A673 (cell line): ENCODE data around the gene RERE. TPM values are rescaled to one million over a fixed set of nuclear protein-coding genes. Genes with fewer than 3 reads are reported as not detected.

Experiments used
- BruUV-seq: library from RNA; stranded (reverse); fragments of 400-500 nt; replicated peaks from 2 replicates; lab custom pipeline; 2021; lab: Mats Ljungman, UMichigan
- CTCF ChIA-PET: fragments of 300-600 bp; sonication (Branson Sonifier 250); formaldehyde crosslinking; loops from one replicate; lab custom pipeline; 2022; ENCODE audit warnings: antibody characterized with exemption; lab: Charles Lee
- POLR2A ChIA-PET: fragments of 300-600 bp; sonication (Branson Sonifier 250); formaldehyde crosslinking; loops from one replicate; lab custom pipeline; 2022; ENCODE audit warnings: antibody characterized with exemption; ENCODE audit not compliant: low non-redundant PET; lab: Charles Lee
- DNase-seq: peaks from one replicate; pipeline ENCODE4 v3.0.0-alpha.2; 2015; ENCODE audit warnings: low spot score
- H3K27ac ChIP-seq: fragments of 200-600 bp; sonication (generic); 2 replicates; pipeline ENCODE4 v1.5.1; 2016; ENCODE audit warnings: mixed run types, low read depth, mild to moderate bottlenecking, mixed read lengths, antibody characterized with exemption, low read length; ENCODE audit not compliant: poor library complexity, severe bottlenecking
- H3K27me3 ChIP-seq: fragments of 200-600 bp; sonication (generic); replicated peaks from 2 replicates; pipeline ENCODE4 v1.6.1; 2017; ENCODE audit warnings: mixed run types, low read depth, mild to moderate bottlenecking, mixed read lengths, antibody characterized with exemption, low read length; ENCODE audit not compliant: insufficient read depth, poor library complexity
- H3K36me3 ChIP-seq: fragments of 200-600 bp; sonication (generic); 2 replicates; pipeline ENCODE4 v1.6.1; 2016; ENCODE audit warnings: mixed run types, mild to moderate bottlenecking, mixed read lengths, antibody characterized with exemption, low read length; ENCODE audit not compliant: insufficient read depth, poor library complexity, severe bottlenecking
- H3K4me1 ChIP-seq: fragments of 200-600 bp; sonication (generic); 2 replicates; pipeline ENCODE4 v1.6.1; 2017; ENCODE audit warnings: mixed run types, mild to moderate bottlenecking, mixed read lengths, antibody characterized with exemption, low read length; ENCODE audit not compliant: insufficient read depth, poor library complexity, severe bottlenecking
- H3K4me3 ChIP-seq: fragments of 200-600 bp; sonication (generic); 2 replicates; pipeline ENCODE4 v1.5.1; 2016; ENCODE audit warnings: low read depth, mixed run types, mild to moderate bottlenecking, mixed read lengths, low read length; ENCODE audit not compliant: poor library complexity, severe bottlenecking
- H3K9me3 ChIP-seq: fragments of 200-600 bp; sonication (generic); 2 replicates; pipeline ENCODE4 v1.6.1; 2016; ENCODE audit warnings: mixed run types, low read depth, mild to moderate bottlenecking, mixed read lengths, antibody characterized with exemption, low read length; ENCODE audit not compliant: poor library complexity, severe bottlenecking
- EZH2 ChIP-seq: fragments of 200-600 bp; sonication (generic); IDR thresholded peaks from 2 replicates; pipeline ENCODE4 v1.6.1; 2017; ENCODE audit warnings: borderline replicate concordance, low read depth, mild to moderate bottlenecking, mixed read lengths, antibody characterized with exemption, low read length; ENCODE audit not compliant: poor library complexity, severe bottlenecking
- intact Hi-C: fragments of 100-400 bp; cut with micrococcal nuclease; formaldehyde crosslinking; loops from one replicate; pipeline ENCODE4 v1.10.0; 2022; ENCODE audit not compliant: unreplicated experiment
- total RNA-seq: library from RNA; stranded (reverse); gene quantifications from 2 replicates; pipeline ENCODE4 v1.2.3, GENCODE V29; 2021
- TF ChIP-seq, protein P1 (sequence below): fragments of 300-800, 200-600 bp; sonication (generic); conservative IDR thresholded peaks from 2 replicates; pipeline ENCODE4 v1.5.1; 2017; ENCODE audit warnings: low read depth, mild to moderate bottlenecking, antibody characterized with exemption, low read length, moderate library complexity, mixed read lengths

The RERE gene
- total RNA-seq, 1 experiment from 2014 or later = 188 TPM

DNA sequence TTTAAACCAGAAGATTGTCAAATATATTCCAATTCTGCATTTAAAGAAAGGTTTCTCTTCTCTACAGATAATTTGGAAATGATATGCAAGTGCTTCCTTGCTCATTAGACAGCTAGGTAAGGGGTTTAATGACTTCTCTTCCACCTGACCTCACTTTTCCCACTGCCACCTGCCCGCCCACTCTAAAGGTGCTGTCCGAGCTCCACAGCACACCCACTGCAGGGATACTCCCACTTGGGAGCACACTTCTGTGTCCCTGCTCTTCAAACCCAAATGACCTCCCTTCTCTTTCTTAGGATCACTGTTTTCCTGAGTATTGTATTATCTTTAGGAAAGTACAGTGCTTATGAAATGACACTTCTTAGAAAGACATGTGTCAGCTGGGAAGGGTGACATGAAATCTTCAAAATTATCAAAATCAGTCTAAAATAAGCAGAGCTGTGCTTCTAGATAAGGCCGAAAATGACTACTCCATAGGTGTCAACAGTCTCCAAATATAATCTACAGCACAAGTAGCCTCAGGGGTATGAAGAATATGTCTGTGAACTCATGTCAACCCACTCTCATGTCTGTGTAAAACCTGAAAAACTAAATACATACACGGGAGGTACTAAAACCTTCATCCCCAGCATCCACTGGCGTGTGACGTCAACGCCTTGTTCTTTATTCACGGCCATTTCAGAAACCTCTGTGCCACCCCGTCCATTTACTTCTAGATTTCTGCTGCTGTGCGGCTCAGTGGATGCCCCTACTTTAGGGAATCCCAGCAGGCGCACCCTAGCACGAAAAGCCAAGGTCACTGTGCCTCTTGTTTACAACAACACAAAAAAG is 428.5 kb downstream of the RERE start:
- peaks cover 31% of the 10 kb centered on the region for H3K4me1 ChIP-seq
- BruUV-seq = no TSS peak
- H3K9me3 ChIP-seq = no peaks in the 10 kb centered on the region
- peaks cover 8% of the 10 kb centered on the region for H3K36me3 ChIP-seq
- TF ChIP-seq, protein P1, sequence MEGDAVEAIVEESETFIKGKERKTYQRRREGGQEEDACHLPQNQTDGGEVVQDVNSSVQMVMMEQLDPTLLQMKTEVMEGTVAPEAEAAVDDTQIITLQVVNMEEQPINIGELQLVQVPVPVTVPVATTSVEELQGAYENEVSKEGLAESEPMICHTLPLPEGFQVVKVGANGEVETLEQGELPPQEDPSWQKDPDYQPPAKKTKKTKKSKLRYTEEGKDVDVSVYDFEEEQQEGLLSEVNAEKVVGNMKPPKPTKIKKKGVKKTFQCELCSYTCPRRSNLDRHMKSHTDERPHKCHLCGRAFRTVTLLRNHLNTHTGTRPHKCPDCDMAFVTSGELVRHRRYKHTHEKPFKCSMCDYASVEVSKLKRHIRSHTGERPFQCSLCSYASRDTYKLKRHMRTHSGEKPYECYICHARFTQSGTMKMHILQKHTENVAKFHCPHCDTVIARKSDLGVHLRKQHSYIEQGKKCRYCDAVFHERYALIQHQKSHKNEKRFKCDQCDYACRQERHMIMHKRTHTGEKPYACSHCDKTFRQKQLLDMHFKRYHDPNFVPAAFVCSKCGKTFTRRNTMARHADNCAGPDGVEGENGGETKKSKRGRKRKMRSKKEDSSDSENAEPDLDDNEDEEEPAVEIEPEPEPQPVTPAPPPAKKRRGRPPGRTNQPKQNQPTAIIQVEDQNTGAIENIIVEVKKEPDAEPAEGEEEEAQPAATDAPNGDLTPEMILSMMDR = no peak
- no peak for TF ChIP-seq EZH2
- H3K4me3 ChIP-seq = no peak overlapping the region
- ChIA-PET POLR2A (no interaction called here), CTCF (no interaction called here)
- H3K27ac ChIP-seq = no peak overlapping the region
- no peak for DNase-seq
- intact Hi-C loops = no loop called here
- no peaks in the 10 kb centered on the region for H3K27me3 ChIP-seq

DNA sequence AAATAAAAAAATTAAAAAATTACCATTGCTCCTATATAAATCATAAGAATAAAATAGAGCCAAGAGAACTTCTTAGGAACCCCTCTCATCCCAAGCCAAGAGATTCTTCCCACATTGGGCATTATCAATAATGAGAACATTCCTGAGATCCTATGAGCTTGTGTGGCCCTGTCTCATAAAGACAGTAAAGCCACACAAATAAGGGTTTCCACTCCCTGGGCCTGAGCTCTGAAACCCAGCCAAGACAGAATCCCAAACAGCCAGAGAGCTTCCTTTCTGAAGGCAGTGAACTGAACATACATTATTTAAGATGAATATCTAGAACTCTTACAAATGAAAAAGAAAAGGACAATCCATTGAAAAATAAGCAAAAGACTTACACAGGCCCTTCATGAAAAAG is 431.2 kb downstream of the RERE start:
- ChIA-PET CTCF (interaction anchor here (0.6 kb wide), 1 partner anchor 411 kb away, joined by 3 read pairs; no protein-coding TSS in a partner anchor), POLR2A (no interaction called here)
- TF ChIP-seq, protein P1 = no peak
- TF ChIP-seq EZH2 = no peak
- intact Hi-C loops = no loop called here
- H3K4me1 ChIP-seq = peaks cover 49% of the 10 kb centered on the region
- DNase-seq = no peak
- H3K36me3 ChIP-seq = peaks cover 8% of the 10 kb centered on the region
- H3K27ac ChIP-seq = peak overlapping the region; percentile 58
- no peaks in the 10 kb centered on the region for H3K27me3 ChIP-seq
- no TSS peak for BruUV-seq
- H3K9me3 ChIP-seq = no peaks in the 10 kb centered on the region
- H3K4me3 ChIP-seq = no peak overlapping the region

DNA sequence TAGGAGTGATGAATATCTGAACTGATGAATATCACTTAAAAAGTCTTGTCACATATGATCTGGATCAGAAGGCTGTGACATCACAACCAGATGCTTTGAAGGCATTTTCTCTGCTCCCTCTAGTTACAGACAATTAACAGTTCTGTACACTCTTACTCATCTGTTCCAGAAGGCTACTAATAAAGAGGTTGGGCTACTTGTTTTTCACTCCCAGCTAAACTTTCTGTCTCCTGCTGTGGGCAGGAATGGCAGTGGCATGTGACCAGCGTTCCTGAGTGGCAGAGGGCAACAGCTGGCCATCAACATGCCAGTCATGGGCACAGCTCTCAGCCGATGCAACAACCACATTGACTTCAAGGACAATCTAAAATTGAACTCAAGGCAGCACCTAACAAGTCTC is 432.9 kb downstream of the RERE start:
- Histone ChIP-seq H3K36me3 (peaks cover 5% of the 10 kb centered on the region), H3K4me3 (no peak overlapping the region), H3K27ac (peak overlapping the region; percentile 46), H3K9me3 (no peaks in the 10 kb centered on the region), H3K4me1 (peaks cover 54% of the 10 kb centered on the region), H3K27me3 (no peaks in the 10 kb centered on the region)
- intact Hi-C loops = no loop called here
- CTCF ChIA-PET = no interaction called here
- POLR2A ChIA-PET = no interaction called here
- TF ChIP-seq EZH2 = no peak
- TF ChIP-seq, protein P1 = no peak
- no TSS peak for BruUV-seq
- DNase-seq = no peak
